K562 (cell line): ENCODE data around the gene INVS. TPM values are rescaled to one million over a fixed set of nuclear protein-coding genes. Genes with fewer than 3 reads are reported as not detected.

Experiments used
- ATAC-seq: fragments of 200-7000 bp; cut with Tn5 transposase; 3 replicates; pipeline ENCODE4 v1.9.1; 2020; ENCODE audit warnings: moderate library complexity
- BruUV-seq: library from RNA; stranded (reverse); fragments of 400-500 nt; replicated peaks from 2 replicates; lab custom pipeline; 2021; lab: Mats Ljungman, UMichigan
- CTCF ChIA-PET: fragments of 300-600 bp; formaldehyde crosslinking; extraction: SDS; loops from one replicate; lab custom pipeline; 2021; ENCODE audit warnings: low intra/inter-chr PET ratio; lab: Yijun Ruan, JAX
- POLR2A ChIA-PET: fragments of 300-600, 350-650 bp; sonication (Branson Sonifier 250); formaldehyde crosslinking; extraction: SDS; loops from one replicate; lab custom pipeline; 2021; ENCODE audit warnings: antibody characterized with exemption, inconsistent platforms; lab: Yijun Ruan, JAX
- DNase-seq, 4 experiments: peaks; one replicate each; pipeline versions ENCODE4 v3.0.0 to v3.0.0-alpha.2; 2011 to 2018; ENCODE audit warnings: low spot score in 3 of 4, mixed read lengths in 3 of 4; ENCODE audit errors: extremely low read depth in 1 of 4
- FAIRE-seq: peaks from 2 replicates; lab custom pipeline; 2011; peaks lifted over from hg19 to GRCh38; lab: Jason Lieb, UNC
- H2AFZ ChIP-seq: 2 replicates; pipeline ENCODE4 v1.6.0; 2011; ENCODE audit warnings: low read depth, low read length, control low read depth, inconsistent platforms
- H3K27ac ChIP-seq: fragments of 200-600 bp; 3 replicates; pipeline ENCODE4 v1.8.0; 2011; ENCODE audit warnings: low read depth, mild to moderate bottlenecking, control low read depth, inconsistent platforms, low read length, moderate library complexity, mixed read lengths; ENCODE audit errors: extremely low read depth
- H3K27me3 ChIP-seq, 2 experiments: fragments of 300-600 bp in 1 of 2; 2 replicates in 1 of 2; 3 replicates in 1 of 2; pipeline versions ENCODE4 v1.6.0 to v1.8.0; 2011; ENCODE audit warnings: inconsistent platforms in 2 of 2, low read length in 2 of 2, mild to moderate bottlenecking in 1 of 2, mixed read lengths in 1 of 2, moderate library complexity in 1 of 2; ENCODE audit not compliant: control insufficient read depth in 2 of 2, insufficient read depth in 2 of 2
- H3K36me3 ChIP-seq: fragments of 300-600 bp; 3 replicates; pipeline ENCODE4 v1.8.0; 2011; ENCODE audit warnings: mild to moderate bottlenecking, low read length, inconsistent platforms; ENCODE audit not compliant: control insufficient read depth, insufficient read depth
- H3K4me1 ChIP-seq, 2 experiments: fragments of 200-600 bp in 1 of 2; replicated peaks in 1 of 2; 2 replicates in 1 of 2; 3 replicates in 1 of 2; pipeline versions ENCODE4 v1.5.1 to v1.8.0; 2011; ENCODE audit warnings: inconsistent platforms in 2 of 2, low read length in 2 of 2, mild to moderate bottlenecking in 1 of 2, mixed read lengths in 1 of 2, moderate library complexity in 1 of 2; ENCODE audit not compliant: control insufficient read depth in 2 of 2, insufficient read depth in 2 of 2
- H3K4me2 ChIP-seq: 2 replicates; pipeline ENCODE4 v1.6.1; 2011; ENCODE audit warnings: low read length, control low read depth, inconsistent platforms, mixed read lengths; ENCODE audit not compliant: insufficient read depth
- H3K4me3 ChIP-seq: fragments of 200-600 bp; sonication (generic), shearing (Covaris generic); 2 replicates; pipeline ENCODE4 v1.5.1; 2016; ENCODE audit warnings: control low read depth, inconsistent platforms
- H3K79me2 ChIP-seq: fragments of 200-600 bp; 3 replicates; pipeline ENCODE4 v1.8.0; 2011; ENCODE audit warnings: low read length, inconsistent platforms; ENCODE audit not compliant: control insufficient read depth, insufficient read depth
- H3K9ac ChIP-seq, 2 experiments: 2 replicates each; pipeline versions ENCODE4 v1.6.0 to v1.6.1; 2011; ENCODE audit warnings: low read depth in 2 of 2, low read length in 2 of 2, control low read depth in 1 of 2, inconsistent platforms in 1 of 2, mild to moderate bottlenecking in 1 of 2, mixed read lengths in 1 of 2; ENCODE audit not compliant: insufficient read depth in 1 of 2
- H3K9me1 ChIP-seq: one replicate; pipeline ENCODE4 v1.6.0; 2011; ENCODE audit warnings: inconsistent platforms, mild to moderate bottlenecking, low read length, moderate library complexity; ENCODE audit not compliant: control insufficient read depth, insufficient read depth
- H3K9me3 ChIP-seq: replicated peaks from 2 replicates; pipeline ENCODE4 v1.5.1; 2011; ENCODE audit warnings: low read depth, low read length, inconsistent platforms; ENCODE audit not compliant: control insufficient read depth, insufficient read depth
- H4K20me1 ChIP-seq: replicated peaks from 2 replicates; pipeline ENCODE4 v1.6.1; 2011; ENCODE audit warnings: low read length, inconsistent platforms, mixed read lengths; ENCODE audit not compliant: control insufficient read depth, insufficient read depth
- EP300 ChIP-seq: IDR thresholded peaks from 2 replicates; pipeline ENCODE4 v1.6.1; 2012; ENCODE audit warnings: low read length, improper control_type of control experiment
- SPI1 ChIP-seq: IDR thresholded peaks from 2 replicates; pipeline ENCODE4 v1.6.1; 2011; ENCODE audit warnings: low read depth, low read length, control low read depth, borderline replicate concordance
- WGBS: fragments of 100-300 bp; shearing (Covaris generic); methylation state at CpG from one replicate; pipeline ENCODE4 v1.1.6; 2016; ENCODE audit warnings: low coverage, mixed read lengths; ENCODE audit not compliant: insufficient coverage; ENCODE audit errors: missing lambda C conversion rate; 5-methylcytosine and 5-hydroxymethylcytosine counted together
- in situ Hi-C: fragments of 300-500 bp; cut with MboI; formaldehyde crosslinking; loops from 4 replicates; pipeline ENCODE4 v1.15.0; 2018; ENCODE audit warnings: inconsistent platforms, mixed read lengths
- intact Hi-C: fragments of 100-400 bp; cut with micrococcal nuclease; formaldehyde crosslinking; loops from 2 replicates; pipeline ENCODE4 v1.14.2; 2022
- polyA plus RNA-seq, 8 experiments: library from polyadenylated mRNA; depleted of rRNA in 4 of 8; stranded (reverse) in 5 of 8; unstranded in 3 of 8; fragments of >200 nt; fragmentation: Nextera tagmentation in 2 of 8; fragmentation: Illumina TruSeq in 1 of 8; extraction: Ambion mirVana in 2 of 8; extraction: Trizol in 1 of 8; gene quantifications; 2 replicates each; pipeline versions ENCODE4 v1.2.1 to v1.2.3, GENCODE V29; 2011 to 2014; ENCODE audit warnings: inconsistent platforms in 1 of 8, missing spikeins in 1 of 8
- total RNA-seq, 7 experiments: library from RNA; depleted of rRNA in 6 of 7; stranded (reverse); fragments of >200 nt in 6 of 7; fragmentation: Illumina TruSeq in 2 of 7; extraction: Trizol in 2 of 7; gene quantifications; 2 replicates each; pipeline versions ENCODE4 v1.2.1 to v1.2.3, GENCODE V29; 2011 to 2021; ENCODE audit warnings: low replicate concordance in 1 of 7
- TF ChIP-seq, protein P1 (sequence below): fragments of 450-650 bp; IDR thresholded peaks from 2 replicates; pipeline ENCODE4 v1.6.1; 2016; ENCODE audit warnings: mild to moderate bottlenecking, moderate library complexity

INVS gene
- total and polyA plus RNA-seq, 9 of the 15 experiments (the other 6 are each of a cell fraction or from before 2014, with no cell fraction given): 0.77 to 18.5 (median 10.0) TPM

- H3K9ac ChIP-seq: peak overlapping the region; percentile 6 to 27; a peak in 2 of 4 replicates
- FAIRE-seq (peak; percentile 68), DNase-seq (peak in 3 of 4 experiments; percentile 23 to 75 (median 51)), ATAC-seq (peak; percentile 81)
- peaks cover 26% of the 10 kb centered on the region for H3K36me3 ChIP-seq
- intact Hi-C loops (loop anchor here (10.0 kb wide), 1 partner anchor 313 kb away; no protein-coding TSS in a partner anchor), in situ Hi-C loops (no loop called here)
- H4K20me1 ChIP-seq: no peaks in the 10 kb centered on the region
- CTCF ChIA-PET: no interaction called here
- H3K4me1 ChIP-seq: peaks cover 0 to 26% of the 10 kb centered on the region in 2 experiments; a peak in 4 of 5 replicates
- peak overlapping the region; percentile 48; the same call in 2 of the 3 replicates for H3K27ac ChIP-seq
- no TSS peak for BruUV-seq
- POLR2A ChIA-PET: interaction anchor here (0.5 to 1.6 kb wide), 2 partner anchors 56 to 268 kb away, joined by 3 read pairs; no protein-coding TSS in a partner anchor
- 14% methylated on average over 7 of the region's 7 CpGs for WGBS
- no peaks in the 10 kb centered on the region for H3K9me1 ChIP-seq
- peak overlapping the region; percentile 18 for H2AFZ ChIP-seq
- H3K4me3 ChIP-seq: no peak overlapping the region
- H3K27me3 ChIP-seq: no peaks in the 10 kb centered on the region
- peak overlapping the region; percentile 16; the same call in 1 of the 2 replicates for H3K4me2 ChIP-seq
- no peaks in the 10 kb centered on the region for H3K79me2 ChIP-seq
- peaks cover 5% of the 10 kb centered on the region for H3K9me3 ChIP-seq
- TF ChIP-seq, protein P1, sequence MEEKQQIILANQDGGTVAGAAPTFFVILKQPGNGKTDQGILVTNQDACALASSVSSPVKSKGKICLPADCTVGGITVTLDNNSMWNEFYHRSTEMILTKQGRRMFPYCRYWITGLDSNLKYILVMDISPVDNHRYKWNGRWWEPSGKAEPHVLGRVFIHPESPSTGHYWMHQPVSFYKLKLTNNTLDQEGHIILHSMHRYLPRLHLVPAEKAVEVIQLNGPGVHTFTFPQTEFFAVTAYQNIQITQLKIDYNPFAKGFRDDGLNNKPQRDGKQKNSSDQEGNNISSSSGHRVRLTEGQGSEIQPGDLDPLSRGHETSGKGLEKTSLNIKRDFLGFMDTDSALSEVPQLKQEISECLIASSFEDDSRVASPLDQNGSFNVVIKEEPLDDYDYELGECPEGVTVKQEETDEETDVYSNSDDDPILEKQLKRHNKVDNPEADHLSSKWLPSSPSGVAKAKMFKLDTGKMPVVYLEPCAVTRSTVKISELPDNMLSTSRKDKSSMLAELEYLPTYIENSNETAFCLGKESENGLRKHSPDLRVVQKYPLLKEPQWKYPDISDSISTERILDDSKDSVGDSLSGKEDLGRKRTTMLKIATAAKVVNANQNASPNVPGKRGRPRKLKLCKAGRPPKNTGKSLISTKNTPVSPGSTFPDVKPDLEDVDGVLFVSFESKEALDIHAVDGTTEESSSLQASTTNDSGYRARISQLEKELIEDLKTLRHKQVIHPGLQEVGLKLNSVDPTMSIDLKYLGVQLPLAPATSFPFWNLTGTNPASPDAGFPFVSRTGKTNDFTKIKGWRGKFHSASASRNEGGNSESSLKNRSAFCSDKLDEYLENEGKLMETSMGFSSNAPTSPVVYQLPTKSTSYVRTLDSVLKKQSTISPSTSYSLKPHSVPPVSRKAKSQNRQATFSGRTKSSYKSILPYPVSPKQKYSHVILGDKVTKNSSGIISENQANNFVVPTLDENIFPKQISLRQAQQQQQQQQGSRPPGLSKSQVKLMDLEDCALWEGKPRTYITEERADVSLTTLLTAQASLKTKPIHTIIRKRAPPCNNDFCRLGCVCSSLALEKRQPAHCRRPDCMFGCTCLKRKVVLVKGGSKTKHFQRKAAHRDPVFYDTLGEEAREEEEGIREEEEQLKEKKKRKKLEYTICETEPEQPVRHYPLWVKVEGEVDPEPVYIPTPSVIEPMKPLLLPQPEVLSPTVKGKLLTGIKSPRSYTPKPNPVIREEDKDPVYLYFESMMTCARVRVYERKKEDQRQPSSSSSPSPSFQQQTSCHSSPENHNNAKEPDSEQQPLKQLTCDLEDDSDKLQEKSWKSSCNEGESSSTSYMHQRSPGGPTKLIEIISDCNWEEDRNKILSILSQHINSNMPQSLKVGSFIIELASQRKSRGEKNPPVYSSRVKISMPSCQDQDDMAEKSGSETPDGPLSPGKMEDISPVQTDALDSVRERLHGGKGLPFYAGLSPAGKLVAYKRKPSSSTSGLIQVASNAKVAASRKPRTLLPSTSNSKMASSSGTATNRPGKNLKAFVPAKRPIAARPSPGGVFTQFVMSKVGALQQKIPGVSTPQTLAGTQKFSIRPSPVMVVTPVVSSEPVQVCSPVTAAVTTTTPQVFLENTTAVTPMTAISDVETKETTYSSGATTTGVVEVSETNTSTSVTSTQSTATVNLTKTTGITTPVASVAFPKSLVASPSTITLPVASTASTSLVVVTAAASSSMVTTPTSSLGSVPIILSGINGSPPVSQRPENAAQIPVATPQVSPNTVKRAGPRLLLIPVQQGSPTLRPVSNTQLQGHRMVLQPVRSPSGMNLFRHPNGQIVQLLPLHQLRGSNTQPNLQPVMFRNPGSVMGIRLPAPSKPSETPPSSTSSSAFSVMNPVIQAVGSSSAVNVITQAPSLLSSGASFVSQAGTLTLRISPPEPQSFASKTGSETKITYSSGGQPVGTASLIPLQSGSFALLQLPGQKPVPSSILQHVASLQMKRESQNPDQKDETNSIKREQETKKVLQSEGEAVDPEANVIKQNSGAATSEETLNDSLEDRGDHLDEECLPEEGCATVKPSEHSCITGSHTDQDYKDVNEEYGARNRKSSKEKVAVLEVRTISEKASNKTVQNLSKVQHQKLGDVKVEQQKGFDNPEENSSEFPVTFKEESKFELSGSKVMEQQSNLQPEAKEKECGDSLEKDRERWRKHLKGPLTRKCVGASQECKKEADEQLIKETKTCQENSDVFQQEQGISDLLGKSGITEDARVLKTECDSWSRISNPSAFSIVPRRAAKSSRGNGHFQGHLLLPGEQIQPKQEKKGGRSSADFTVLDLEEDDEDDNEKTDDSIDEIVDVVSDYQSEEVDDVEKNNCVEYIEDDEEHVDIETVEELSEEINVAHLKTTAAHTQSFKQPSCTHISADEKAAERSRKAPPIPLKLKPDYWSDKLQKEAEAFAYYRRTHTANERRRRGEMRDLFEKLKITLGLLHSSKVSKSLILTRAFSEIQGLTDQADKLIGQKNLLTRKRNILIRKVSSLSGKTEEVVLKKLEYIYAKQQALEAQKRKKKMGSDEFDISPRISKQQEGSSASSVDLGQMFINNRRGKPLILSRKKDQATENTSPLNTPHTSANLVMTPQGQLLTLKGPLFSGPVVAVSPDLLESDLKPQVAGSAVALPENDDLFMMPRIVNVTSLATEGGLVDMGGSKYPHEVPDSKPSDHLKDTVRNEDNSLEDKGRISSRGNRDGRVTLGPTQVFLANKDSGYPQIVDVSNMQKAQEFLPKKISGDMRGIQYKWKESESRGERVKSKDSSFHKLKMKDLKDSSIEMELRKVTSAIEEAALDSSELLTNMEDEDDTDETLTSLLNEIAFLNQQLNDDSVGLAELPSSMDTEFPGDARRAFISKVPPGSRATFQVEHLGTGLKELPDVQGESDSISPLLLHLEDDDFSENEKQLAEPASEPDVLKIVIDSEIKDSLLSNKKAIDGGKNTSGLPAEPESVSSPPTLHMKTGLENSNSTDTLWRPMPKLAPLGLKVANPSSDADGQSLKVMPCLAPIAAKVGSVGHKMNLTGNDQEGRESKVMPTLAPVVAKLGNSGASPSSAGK: peak; percentile 5; the same call in 1 of the 2 replicates
- TF ChIP-seq SPI1 (peak; percentile 56; the same call in 1 of the 2 replicates), EP300 (peak; percentile 32; the same call in 1 of the 2 replicates)
These were observed 182.8 kb downstream of the INVS start for GRCh38 chr9:100281676-100282387.
